Measurements from ENCODE around the gene NUDT22.

Gene NUDT22

GRCh38 chr11:64227405-64227956, 1.4 kb downstream of the NUDT22 start:
- DNase-seq (ENCODE audit: low read depth in 3 of 3): no peak

- DNase-seq (ENCODE audit: low read depth in 3 of 3): no peak
Measured at GRCh38 chr11:64229090-64229743, 3.1 kb downstream of the NUDT22 start.

- DNase-seq (ENCODE audit: low read depth in 3 of 3): no peak
Measured at GRCh38 chr11:64229744-64230170, 3.7 kb downstream of the NUDT22 start.

- peak; percentile 74 to 90 (median 76) for DNase-seq (ENCODE audit: low read depth in 3 of 3)
Measured at GRCh38 chr11:64230171-64230984, 4.3 kb downstream of the NUDT22 start, which contains the start of gene DNAJC4. Gene DNAJC4 (plus strand): TSS chr11:64230548. CDS start chr11:64230855, 307 bp downstream.

- DNase-seq (ENCODE audit: low read depth in 3 of 3): no peak
Measured at GRCh38 chr11:64230985-64231365, 4.9 kb downstream of the NUDT22 start.

- DNase-seq (ENCODE audit: low read depth in 3 of 3): no peak
Measured at GRCh38 chr11:64231546-64231945, 5.5 kb downstream of the NUDT22 start.

- DNase-seq (ENCODE audit: low read depth in 3 of 3): no peak
Measured at GRCh38 chr11:64232182-64232966, 6.3 kb downstream of the NUDT22 start.

- no peak for DNase-seq (ENCODE audit: low read depth in 3 of 3)
Measured at GRCh38 chr11:64232967-64233315, 6.9 kb downstream of the NUDT22 start.

- peak in 1 of 3 donors; percentile 58 for DNase-seq (ENCODE audit: low read depth in 3 of 3)
Measured at GRCh38 chr11:64233913-64234586, 8.0 kb downstream of the NUDT22 start, which contains the start of gene VEGFB. Gene VEGFB (plus strand): TSS chr11:64234584. CDS start chr11:64234834, 250 bp downstream.

GRCh38 chr11:64234647-64235379, 8.7 kb downstream of the NUDT22 start:
- DNase-seq (ENCODE audit: low read depth in 3 of 3): no peak

GRCh38 chr11:64235437-64236161, 9.5 kb downstream of the NUDT22 start:
- no peak for DNase-seq (ENCODE audit: low read depth in 3 of 3)

GRCh38 chr11:64237484-64237951, 11.4 kb downstream of the NUDT22 start:
- DNase-seq (ENCODE audit: low read depth in 3 of 3): no peak

- DNase-seq (ENCODE audit: low read depth in 3 of 3): no peak
Measured at GRCh38 chr11:64238076-64238475, 12.0 kb downstream of the NUDT22 start.

- DNase-seq (ENCODE audit: low read depth in 3 of 3): no peak
Measured at GRCh38 chr11:64238999-64239398, 12.9 kb downstream of the NUDT22 start.

GRCh38 chr11:64239662-64240434, 13.8 kb downstream of the NUDT22 start:
- no peak for DNase-seq (ENCODE audit: low read depth in 3 of 3)

- DNase-seq (ENCODE audit: low read depth in 3 of 3): peak; percentile 96 to 97 (median 96)
Measured at GRCh38 chr11:64240435-64241240, 14.6 kb downstream of the NUDT22 start, which contains the start of gene FKBP2. Gene FKBP2 (plus strand): TSS chr11:64241095. CDS start chr11:64242388, 1,293 bp downstream.

- peak in 2 of 3 donors; percentile 100 for DNase-seq (ENCODE audit: low read depth in 3 of 3)
Measured at GRCh38 chr11:64241241-64241490, 15.1 kb downstream of the NUDT22 start.

Measured in stimulated activated CD4-positive, alpha-beta T cell treated with anti-CD3 and anti-CD28 coated beads, TNF-alpha, amount 100 ng/mL, for 48 hours (primary cell).